Panc1 (cell line): Measurements from ENCODE around the gene PVALB. TPM values are rescaled to one million over a fixed set of nuclear protein-coding genes. Genes with fewer than 3 reads are reported as not detected.

Experiments used
- ATAC-seq: fragments of 200-7000 bp; cut with Tn5 transposase; 2 replicates; pipeline ENCODE4 v1.9.1; 2020; ENCODE audit warnings: mild to moderate bottlenecking, moderate library complexity
- BruUV-seq: library from RNA; stranded (reverse); fragments of 400-500 nt; replicated peaks from 2 replicates; lab custom pipeline; 2021; lab: Mats Ljungman, UMichigan
- CTCF ChIA-PET: fragments of 300-600 bp; sonication (Branson Sonifier 250); formaldehyde crosslinking; loops from one replicate; lab custom pipeline; 2022; ENCODE audit warnings: antibody characterized with exemption; lab: Charles Lee
- POLR2A ChIA-PET: fragments of 300-600 bp; sonication (Branson Sonifier 250); formaldehyde crosslinking; loops from one replicate; lab custom pipeline; 2022; ENCODE audit warnings: antibody characterized with exemption; lab: Charles Lee
- DNase-seq: peaks from one replicate; pipeline ENCODE4 v3.0.0-alpha.2; 2010; ENCODE audit warnings: low read depth, low spot score
- H3K27ac ChIP-seq: 2 replicates; pipeline ENCODE4 v1.5.1; 2011; ENCODE audit warnings: mild to moderate bottlenecking, low read length, inconsistent platforms
- H3K27me3 ChIP-seq: fragments of 200-500 bp; sonication (Bioruptor generic); 2 replicates; pipeline ENCODE4 v1.6.0; 2014; ENCODE audit warnings: low read length, inconsistent platforms; ENCODE audit not compliant: control insufficient read depth, insufficient read depth
- H3K36me3 ChIP-seq: fragments of 200-500 bp; sonication (Bioruptor generic); 2 replicates; pipeline ENCODE4 v1.5.1; 2014; ENCODE audit warnings: inconsistent platforms, mild to moderate bottlenecking, low read length, moderate library complexity; ENCODE audit not compliant: control insufficient read depth, insufficient read depth
- H3K4me1 ChIP-seq: 2 replicates; pipeline ENCODE4 v1.5.1; 2011; ENCODE audit warnings: inconsistent platforms, mild to moderate bottlenecking, low read length, moderate library complexity; ENCODE audit not compliant: control insufficient read depth, insufficient read depth
- H3K4me3 ChIP-seq, 2 experiments: 2 replicates each; pipeline ENCODE4 v1.5.1; 2011 to 2012; ENCODE audit warnings: low read depth in 2 of 2, low read length in 2 of 2, mild to moderate bottlenecking in 2 of 2, inconsistent platforms in 1 of 2, moderate library complexity in 1 of 2
- H3K9me3 ChIP-seq: fragments of 200-500 bp; sonication (Bioruptor generic); 2 replicates; pipeline ENCODE4 v1.5.1; 2014; ENCODE audit warnings: low read depth, mild to moderate bottlenecking, inconsistent platforms, low read length, moderate library complexity; ENCODE audit not compliant: control insufficient read depth, insufficient read depth
- CTCF ChIP-seq: fragments of 450-650 bp; IDR thresholded peaks from 2 replicates; pipeline ENCODE4 v1.5.1; 2017; ENCODE audit warnings: mild to moderate bottlenecking
- POLR2AphosphoS5 ChIP-seq: IDR thresholded peaks from 2 replicates; pipeline ENCODE4 v1.6.1; 2012; ENCODE audit warnings: mild to moderate bottlenecking, low read depth, low read length, moderate library complexity
- SIN3A ChIP-seq: IDR thresholded peaks from 2 replicates; pipeline ENCODE4 v1.6.1; 2012; ENCODE audit warnings: low read depth, mild to moderate bottlenecking, low read length, moderate library complexity, borderline replicate concordance; ENCODE audit not compliant: insufficient read depth
- TCF7L2 ChIP-seq: IDR thresholded peaks from 2 replicates; pipeline ENCODE4 v1.6.1; 2011; ENCODE audit warnings: mild to moderate bottlenecking, low read depth, low read length, inconsistent platforms
- in situ Hi-C: cut with HindIII; loops from 2 replicates; pipeline ENCODE4 v1.10.0; 2016; ENCODE audit warnings: low sequenced_read_pairs, low pct_unique_long_range_greater_than_20kb
- intact Hi-C: fragments of 100-400 bp; cut with micrococcal nuclease; formaldehyde crosslinking; loops from one replicate; pipeline ENCODE4 v1.10.0; 2022; ENCODE audit not compliant: unreplicated experiment
- total RNA-seq: library from RNA; stranded (reverse); gene quantifications from one replicate; pipeline ENCODE4 v1.2.1, GENCODE V29; 2021; ENCODE audit not compliant: unreplicated experiment
- TF ChIP-seq, protein P1 (sequence below), 2 experiments: IDR thresholded peaks; 2 replicates each; pipeline ENCODE4 v1.6.1; 2011 to 2012; ENCODE audit warnings: low read depth in 2 of 2, control low read depth in 1 of 2, low read length in 1 of 2, mild to moderate bottlenecking in 1 of 2, moderate library complexity in 1 of 2; ENCODE audit not compliant: insufficient read depth in 1 of 2

Gene PVALB
- total RNA-seq, 1 experiment from 2014 or later, result not detected

- no peak for ATAC-seq
- in situ Hi-C loops, result no loop called here
Measured at GRCh38 chr22:36803358-36803757, 13.5 kb downstream of the PVALB start.

GRCh38 chr22:36798674-36799066 is 18.2 kb downstream of the PVALB start:
- in situ Hi-C loops, result no loop called here

More at GRCh38 chr22:36803358-36803757, 13.5 kb downstream of the PVALB start:
- Histone ChIP-seq H3K4me1 (no peaks in the 10 kb centered on the region), H3K27ac (no peak overlapping the region), H3K4me3 (no peak overlapping the region), H3K9me3 (no peaks in the 10 kb centered on the region), H3K36me3 (no peaks in the 10 kb centered on the region), H3K27me3 (no peaks in the 10 kb centered on the region)
- ChIA-PET POLR2A (no interaction called here), CTCF (no interaction called here)
- TF ChIP-seq CTCF (no peak), POLR2AphosphoS5 (no peak), SIN3A (no peak), TCF7L2 (no peak)
- TF ChIP-seq, protein P1, sequence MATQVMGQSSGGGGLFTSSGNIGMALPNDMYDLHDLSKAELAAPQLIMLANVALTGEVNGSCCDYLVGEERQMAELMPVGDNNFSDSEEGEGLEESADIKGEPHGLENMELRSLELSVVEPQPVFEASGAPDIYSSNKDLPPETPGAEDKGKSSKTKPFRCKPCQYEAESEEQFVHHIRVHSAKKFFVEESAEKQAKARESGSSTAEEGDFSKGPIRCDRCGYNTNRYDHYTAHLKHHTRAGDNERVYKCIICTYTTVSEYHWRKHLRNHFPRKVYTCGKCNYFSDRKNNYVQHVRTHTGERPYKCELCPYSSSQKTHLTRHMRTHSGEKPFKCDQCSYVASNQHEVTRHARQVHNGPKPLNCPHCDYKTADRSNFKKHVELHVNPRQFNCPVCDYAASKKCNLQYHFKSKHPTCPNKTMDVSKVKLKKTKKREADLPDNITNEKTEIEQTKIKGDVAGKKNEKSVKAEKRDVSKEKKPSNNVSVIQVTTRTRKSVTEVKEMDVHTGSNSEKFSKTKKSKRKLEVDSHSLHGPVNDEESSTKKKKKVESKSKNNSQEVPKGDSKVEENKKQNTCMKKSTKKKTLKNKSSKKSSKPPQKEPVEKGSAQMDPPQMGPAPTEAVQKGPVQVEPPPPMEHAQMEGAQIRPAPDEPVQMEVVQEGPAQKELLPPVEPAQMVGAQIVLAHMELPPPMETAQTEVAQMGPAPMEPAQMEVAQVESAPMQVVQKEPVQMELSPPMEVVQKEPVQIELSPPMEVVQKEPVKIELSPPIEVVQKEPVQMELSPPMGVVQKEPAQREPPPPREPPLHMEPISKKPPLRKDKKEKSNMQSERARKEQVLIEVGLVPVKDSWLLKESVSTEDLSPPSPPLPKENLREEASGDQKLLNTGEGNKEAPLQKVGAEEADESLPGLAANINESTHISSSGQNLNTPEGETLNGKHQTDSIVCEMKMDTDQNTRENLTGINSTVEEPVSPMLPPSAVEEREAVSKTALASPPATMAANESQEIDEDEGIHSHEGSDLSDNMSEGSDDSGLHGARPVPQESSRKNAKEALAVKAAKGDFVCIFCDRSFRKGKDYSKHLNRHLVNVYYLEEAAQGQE (IDR thresholded peaks at IDR 0.05; ENCODE audit: insufficient read depth in 1 of 2, low read depth in 2 of 2, low read length in 1 of 2), result no peak
- BruUV-seq, result no TSS peak
- intact Hi-C loops, result no loop called here
- no peak for DNase-seq

More at GRCh38 chr22:36798674-36799066, 18.2 kb downstream of the PVALB start:
- no peaks in the 10 kb centered on the region for H3K4me1 ChIP-seq
- BruUV-seq, result no TSS peak
- no peaks in the 10 kb centered on the region for H3K36me3 ChIP-seq
- H3K4me3 ChIP-seq, result no peak overlapping the region
- TF ChIP-seq, protein P1 (IDR thresholded peaks at IDR 0.05; ENCODE audit: insufficient read depth in 1 of 2, low read depth in 2 of 2, low read length in 1 of 2), result no peak
- TF ChIP-seq POLR2AphosphoS5 (no peak), CTCF (no peak), TCF7L2 (no peak)
- H3K9me3 ChIP-seq, result no peaks in the 10 kb centered on the region
- POLR2A ChIA-PET, result no interaction called here
- DNase-seq (no peak), ATAC-seq (no peak)
- CTCF ChIA-PET, result no interaction called here
- intact Hi-C loops, result no loop called here
- H3K27me3 ChIP-seq, result no peaks in the 10 kb centered on the region
- H3K27ac ChIP-seq, result no peak overlapping the region
